GM20000 (cell line): ENCODE data around the gene PRKRA.

Source experiments
- DNase-seq: peaks from one replicate; pipeline ENCODE4 v3.0.0; 2012; ENCODE audit warnings: low spot score
- CTCF ChIP-seq: IDR thresholded peaks from 2 replicates; pipeline ENCODE4 v1.5.1; 2012; ENCODE audit warnings: mild to moderate bottlenecking, control low read depth; ENCODE audit errors: extremely low read depth, missing control alignments

Gene PRKRA

GRCh38 chr2:178482437-178482836, 31.5 kb upstream of the PRKRA start:
- no peak for TF ChIP-seq CTCF
- DNase-seq = peak; percentile 60

GRCh38 chr2:178480227-178481181, 29.5 kb upstream of the PRKRA start, which contains the start of gene PLEKHA3:
PLEKHA3 (plus strand) TSS chr2:178480457; CDS start chr2:178480870, 413 bp downstream.
- DNase-seq = peak; percentile 94
- TF ChIP-seq CTCF = no peak

GRCh38 chr2:178479758-178480226, 28.8 kb upstream of the PRKRA start:
- DNase-seq = no peak
- TF ChIP-seq CTCF = no peak

- TF ChIP-seq CTCF = no peak
- no peak for DNase-seq
Observed at GRCh38 chr2:178479275-178479616, 28.3 kb upstream of the PRKRA start.

- DNase-seq = peak; percentile 85
- TF ChIP-seq CTCF = peak; percentile 79
Observed at GRCh38 chr2:178478439-178479274, 27.7 kb upstream of the PRKRA start, which contains the start of gene FKBP7. FKBP7 (minus strand) TSS chr2:178478600; CDS start chr2:178478499, 101 bp downstream.

GRCh38 chr2:178478130-178478438, 27.1 kb upstream of the PRKRA start:
- DNase-seq = peak; percentile 34
- TF ChIP-seq CTCF = no peak

GRCh38 chr2:178477443-178478129, 26.6 kb upstream of the PRKRA start:
- DNase-seq = no peak
- TF ChIP-seq CTCF = no peak
